HFFc6 (cell line): Measurements from ENCODE around the gene ZNF747. TPM values are rescaled to one million over a fixed set of nuclear protein-coding genes. Genes with fewer than 3 reads are reported as not detected.

Source experiments
- DNase-seq: peaks from one replicate; pipeline ENCODE4 v3.0.0-alpha.2; 2018
- H3K27ac Mint-ChIP-seq: 2 replicates; pipeline ENCODE4 v1.8.0; 2020; ENCODE audit warnings: mild to moderate bottlenecking, mixed read lengths
- H3K27me3 Mint-ChIP-seq: 2 replicates; pipeline ENCODE4 v1.8.0; 2021; ENCODE audit warnings: mild to moderate bottlenecking, moderate library complexity, mixed read lengths; ENCODE audit not compliant: insufficient read depth
- H3K36me3 Mint-ChIP-seq: 2 replicates; pipeline ENCODE4 v1.8.0; 2021; ENCODE audit warnings: low read depth, mixed read lengths
- H3K4me1 Mint-ChIP-seq: 2 replicates; pipeline ENCODE4 v1.8.0; 2020; ENCODE audit warnings: low read depth, mixed read lengths
- H3K4me3 Mint-ChIP-seq: 2 replicates; pipeline ENCODE4 v1.8.0; 2020; ENCODE audit warnings: mild to moderate bottlenecking, moderate library complexity, mixed read lengths
- H3K9me3 Mint-ChIP-seq: 2 replicates; pipeline ENCODE4 v1.8.0; 2020; ENCODE audit warnings: mild to moderate bottlenecking, mixed read lengths
- total RNA-seq, 6 experiments: library from RNA; stranded (reverse); fragmentation: NEBNext Ultra II Directional; extraction: Animal tissue kit (Norgen Biotek cat#: 25700); gene quantifications; 2 replicates in 1 of 6; 3 replicates in 5 of 6; pipeline ENCODE4 v1.2.3, GENCODE V29; 2021
- TF ChIP-seq, protein P1 (sequence below): fragments of 200-600 bp; sonication (generic); IDR thresholded peaks from 2 replicates; pipeline ENCODE4 v1.5.0; 2021; ENCODE audit warnings: antibody characterized with exemption, mild to moderate bottlenecking

ZNF747 gene
- total RNA-seq, 6 experiments from 2014 or later, result 3.2 to 4.7 (median 3.8) TPM

GRCh38 chr16:30567160-30567990 lies 32.7 kb upstream of the ZNF747 start:
- peak overlapping the region; percentile 64; the same call in 1 of the 2 replicates for H3K27ac Mint-ChIP-seq
- no peaks in the 10 kb centered on the region for H3K9me3 Mint-ChIP-seq
- peaks cover 4% of the 10 kb centered on the region for H3K27me3 Mint-ChIP-seq
- no peaks in the 10 kb centered on the region for H3K36me3 Mint-ChIP-seq
- DNase-seq, result no peak
- H3K4me1 Mint-ChIP-seq, result peaks cover 11% of the 10 kb centered on the region
- TF ChIP-seq, protein P1, sequence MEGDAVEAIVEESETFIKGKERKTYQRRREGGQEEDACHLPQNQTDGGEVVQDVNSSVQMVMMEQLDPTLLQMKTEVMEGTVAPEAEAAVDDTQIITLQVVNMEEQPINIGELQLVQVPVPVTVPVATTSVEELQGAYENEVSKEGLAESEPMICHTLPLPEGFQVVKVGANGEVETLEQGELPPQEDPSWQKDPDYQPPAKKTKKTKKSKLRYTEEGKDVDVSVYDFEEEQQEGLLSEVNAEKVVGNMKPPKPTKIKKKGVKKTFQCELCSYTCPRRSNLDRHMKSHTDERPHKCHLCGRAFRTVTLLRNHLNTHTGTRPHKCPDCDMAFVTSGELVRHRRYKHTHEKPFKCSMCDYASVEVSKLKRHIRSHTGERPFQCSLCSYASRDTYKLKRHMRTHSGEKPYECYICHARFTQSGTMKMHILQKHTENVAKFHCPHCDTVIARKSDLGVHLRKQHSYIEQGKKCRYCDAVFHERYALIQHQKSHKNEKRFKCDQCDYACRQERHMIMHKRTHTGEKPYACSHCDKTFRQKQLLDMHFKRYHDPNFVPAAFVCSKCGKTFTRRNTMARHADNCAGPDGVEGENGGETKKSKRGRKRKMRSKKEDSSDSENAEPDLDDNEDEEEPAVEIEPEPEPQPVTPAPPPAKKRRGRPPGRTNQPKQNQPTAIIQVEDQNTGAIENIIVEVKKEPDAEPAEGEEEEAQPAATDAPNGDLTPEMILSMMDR, result no peak
- no peak overlapping the region for H3K4me3 Mint-ChIP-seq

GRCh38 chr16:30566531-30566930 lies 31.9 kb upstream of the ZNF747 start:
- Mint-ChIP-seq H3K27me3 (peaks cover 4% of the 10 kb centered on the region), H3K4me1 (peaks cover 7% of the 10 kb centered on the region), H3K27ac (no peak overlapping the region), H3K9me3 (no peaks in the 10 kb centered on the region), H3K36me3 (no peaks in the 10 kb centered on the region), H3K4me3 (no peak overlapping the region)
- TF ChIP-seq, protein P1, result no peak
- no peak for DNase-seq

- TF ChIP-seq, protein P1, result no peak
- Mint-ChIP-seq H3K4me3 (no peak overlapping the region), H3K36me3 (no peaks in the 10 kb centered on the region), H3K27me3 (peaks cover 4% of the 10 kb centered on the region), H3K4me1 (peaks cover 7% of the 10 kb centered on the region), H3K27ac (no peak overlapping the region), H3K9me3 (no peaks in the 10 kb centered on the region)
- no peak for DNase-seq
Observed at GRCh38 chr16:30565984-30566383, 31.3 kb upstream of the ZNF747 start.

DNA sequence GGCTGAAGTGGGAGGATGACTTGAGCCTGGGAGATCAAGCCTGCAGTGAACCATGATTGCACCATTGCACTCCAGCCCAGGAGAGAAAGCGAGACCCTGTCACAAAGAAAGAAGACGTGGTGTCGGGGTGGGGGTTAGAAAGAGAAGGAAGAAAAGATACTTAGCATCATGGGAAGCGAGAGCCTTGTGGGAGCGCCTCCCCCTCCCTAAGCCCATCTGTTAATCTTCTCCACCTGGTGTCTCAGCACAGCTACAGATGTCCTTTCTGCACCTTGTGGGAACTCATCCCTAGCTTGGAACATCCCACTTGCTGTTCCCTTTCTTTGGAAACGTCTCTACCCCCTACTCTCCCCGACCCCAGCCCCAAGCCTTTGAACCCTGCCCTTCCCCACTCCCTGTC lies 30.9 kb upstream of the ZNF747 start:
- no peak for DNase-seq
- no peaks in the 10 kb centered on the region for H3K36me3 Mint-ChIP-seq
- H3K27me3 Mint-ChIP-seq, result peaks cover 4% of the 10 kb centered on the region

GRCh38 chr16:30562021-30562420 lies 27.4 kb upstream of the ZNF747 start:
- Mint-ChIP-seq H3K36me3 (no peaks in the 10 kb centered on the region), H3K4me1 (peaks cover 12% of the 10 kb centered on the region; the same call in 1 of the 2 replicates), H3K9me3 (no peaks in the 10 kb centered on the region), H3K27me3 (peaks cover 4% of the 10 kb centered on the region), H3K4me3 (no peak overlapping the region), H3K27ac (no peak overlapping the region)
- TF ChIP-seq, protein P1, result no peak
- no peak for DNase-seq

More for the DNA sequence above, 30.9 kb upstream of the ZNF747 start:
- TF ChIP-seq, protein P1, result no peak
- Mint-ChIP-seq H3K4me1 (peaks cover 7% of the 10 kb centered on the region), H3K27ac (no peak overlapping the region), H3K4me3 (no peak overlapping the region), H3K9me3 (no peaks in the 10 kb centered on the region)
